ENCODE results near the gene PLXDC2. TPM values are rescaled to one million over a fixed set of nuclear protein-coding genes. Genes with fewer than 3 reads are reported as not detected.

The PLXDC2 gene
- total RNA-seq, 1 donor from 2014 or later = 0.16 TPM

DNA sequence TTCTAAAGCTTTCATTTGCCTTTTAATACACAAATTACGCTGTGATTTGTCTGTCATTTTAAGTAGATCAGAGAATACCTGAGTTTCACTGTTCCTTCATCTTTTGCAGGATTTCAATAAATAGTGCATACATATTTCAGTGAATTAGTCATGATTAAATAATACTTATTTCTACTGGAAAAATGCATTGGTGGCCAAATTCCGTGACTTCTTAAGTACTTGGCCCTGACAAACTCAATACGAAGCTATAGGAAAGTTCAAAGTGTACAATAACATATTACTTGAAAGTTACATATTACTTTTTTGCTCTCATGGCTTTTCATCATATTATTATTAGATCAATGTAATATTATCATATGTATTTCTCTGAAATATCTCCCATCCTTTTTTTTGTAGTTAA is 16.1 kb upstream of the PLXDC2 start:
- no peak for ATAC-seq (ENCODE audit: low read depth)
- Mint-ChIP-seq H3K9me3 (peaks cover 5% of the 10 kb centered on the region), H3K27me3 (no peaks in the 10 kb centered on the region), H3K36me3 (ENCODE audit: low read depth) (no peaks in the 10 kb centered on the region), H3K27ac (no peak overlapping the region), H3K4me1 (no peaks in the 10 kb centered on the region), H3K4me3 (no peak overlapping the region)
- CTCF ChIA-PET = no interaction called here
- intact Hi-C loops (cut with micrococcal nuclease) = no loop called here
- TF ChIP-seq, protein P1, sequence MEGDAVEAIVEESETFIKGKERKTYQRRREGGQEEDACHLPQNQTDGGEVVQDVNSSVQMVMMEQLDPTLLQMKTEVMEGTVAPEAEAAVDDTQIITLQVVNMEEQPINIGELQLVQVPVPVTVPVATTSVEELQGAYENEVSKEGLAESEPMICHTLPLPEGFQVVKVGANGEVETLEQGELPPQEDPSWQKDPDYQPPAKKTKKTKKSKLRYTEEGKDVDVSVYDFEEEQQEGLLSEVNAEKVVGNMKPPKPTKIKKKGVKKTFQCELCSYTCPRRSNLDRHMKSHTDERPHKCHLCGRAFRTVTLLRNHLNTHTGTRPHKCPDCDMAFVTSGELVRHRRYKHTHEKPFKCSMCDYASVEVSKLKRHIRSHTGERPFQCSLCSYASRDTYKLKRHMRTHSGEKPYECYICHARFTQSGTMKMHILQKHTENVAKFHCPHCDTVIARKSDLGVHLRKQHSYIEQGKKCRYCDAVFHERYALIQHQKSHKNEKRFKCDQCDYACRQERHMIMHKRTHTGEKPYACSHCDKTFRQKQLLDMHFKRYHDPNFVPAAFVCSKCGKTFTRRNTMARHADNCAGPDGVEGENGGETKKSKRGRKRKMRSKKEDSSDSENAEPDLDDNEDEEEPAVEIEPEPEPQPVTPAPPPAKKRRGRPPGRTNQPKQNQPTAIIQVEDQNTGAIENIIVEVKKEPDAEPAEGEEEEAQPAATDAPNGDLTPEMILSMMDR (IDR thresholded peaks at IDR 0.05) = no peak
- no peak for DNase-seq
- POLR2A ChIA-PET = no interaction called here

DNA sequence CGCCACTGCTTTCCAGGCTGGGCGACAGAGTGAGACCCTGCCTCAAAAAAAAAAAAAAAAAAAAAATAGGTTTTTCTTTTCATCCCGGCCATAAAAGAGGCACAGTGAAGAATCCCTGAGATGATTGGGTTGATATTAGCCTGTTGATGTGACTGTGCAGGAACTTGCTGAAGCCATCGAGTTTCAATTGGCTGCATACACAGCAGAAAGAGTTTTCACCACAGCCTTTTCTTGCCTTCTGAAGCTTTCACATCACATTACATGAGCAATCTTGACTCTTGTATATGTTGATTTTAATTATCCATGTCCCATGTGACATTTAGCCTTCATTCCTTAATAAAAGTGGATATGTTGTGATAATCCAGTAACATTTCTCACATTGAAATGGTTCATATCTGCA is 14.9 kb upstream of the PLXDC2 start:
- ChIA-PET POLR2A (no interaction called here), CTCF (no interaction called here)
- no peak for DNase-seq
- Mint-ChIP-seq H3K4me3 (no peak overlapping the region), H3K36me3 (ENCODE audit: low read depth) (no peaks in the 10 kb centered on the region), H3K27me3 (no peaks in the 10 kb centered on the region), H3K27ac (no peak overlapping the region), H3K9me3 (peaks cover 6% of the 10 kb centered on the region), H3K4me1 (no peaks in the 10 kb centered on the region)
- TF ChIP-seq, protein P1 (IDR thresholded peaks at IDR 0.05) = no peak
- intact Hi-C loops (cut with micrococcal nuclease) = no loop called here
- no peak for ATAC-seq (ENCODE audit: low read depth)

DNA sequence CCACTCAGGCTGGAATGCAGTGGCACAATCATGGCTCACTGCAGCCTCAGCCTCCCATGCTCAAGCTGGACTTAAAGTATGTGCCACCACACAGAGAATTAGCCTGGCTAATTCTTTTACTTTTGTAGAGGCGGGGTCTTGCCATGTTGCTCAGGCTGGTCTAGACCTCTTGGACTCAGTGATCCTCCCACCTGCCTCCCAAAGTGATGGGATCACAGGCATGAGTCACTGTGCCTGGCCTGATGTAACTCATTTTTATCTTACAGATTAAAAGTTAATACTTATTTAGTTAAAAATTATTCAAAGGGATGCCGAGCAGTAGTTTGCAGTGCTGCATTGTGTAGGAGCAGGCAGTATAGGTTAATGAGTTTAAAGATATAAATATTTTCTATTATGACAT is 12.6 kb upstream of the PLXDC2 start:
- ATAC-seq (ENCODE audit: low read depth) = no peak
- TF ChIP-seq, protein P1 (IDR thresholded peaks at IDR 0.05) = no peak
- Mint-ChIP-seq H3K36me3 (ENCODE audit: low read depth) (no peaks in the 10 kb centered on the region), H3K4me3 (no peak overlapping the region), H3K4me1 (no peaks in the 10 kb centered on the region), H3K9me3 (peaks cover 6% of the 10 kb centered on the region), H3K27me3 (no peaks in the 10 kb centered on the region), H3K27ac (no peak overlapping the region)
- no peak for DNase-seq
- ChIA-PET CTCF (no interaction called here), POLR2A (no interaction called here)
- intact Hi-C loops (cut with micrococcal nuclease) = no loop called here

DNA sequence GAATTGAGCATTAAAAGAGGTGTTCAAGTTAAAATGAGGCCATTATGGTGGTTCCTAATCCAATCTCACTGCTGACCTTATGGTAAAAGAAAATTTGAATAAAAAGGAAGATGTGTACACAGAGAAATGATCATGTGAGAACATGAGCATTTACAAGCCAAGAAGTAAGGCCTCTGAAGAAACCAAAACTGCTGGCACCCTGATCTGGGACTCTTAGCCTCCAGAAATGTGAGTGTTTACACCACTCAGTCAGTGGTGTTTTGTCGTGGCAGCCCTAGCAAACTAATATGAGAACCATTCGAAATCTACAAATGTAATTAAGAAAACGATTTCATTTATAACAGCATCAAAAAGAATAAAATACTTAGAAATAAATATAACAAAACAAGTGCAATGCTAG is 6.8 kb upstream of the PLXDC2 start:
- Mint-ChIP-seq H3K27ac (no peak overlapping the region), H3K4me3 (no peak overlapping the region), H3K27me3 (peaks cover 7% of the 10 kb centered on the region), H3K4me1 (no peaks in the 10 kb centered on the region), H3K9me3 (peaks cover 7% of the 10 kb centered on the region), H3K36me3 (ENCODE audit: low read depth) (no peaks in the 10 kb centered on the region)
- intact Hi-C loops (cut with micrococcal nuclease) = no loop called here
- DNase-seq (no peak), ATAC-seq (ENCODE audit: low read depth) (no peak)
- CTCF ChIA-PET = no interaction called here
- POLR2A ChIA-PET = no interaction called here
- TF ChIP-seq, protein P1 (IDR thresholded peaks at IDR 0.05) = no peak

DNA sequence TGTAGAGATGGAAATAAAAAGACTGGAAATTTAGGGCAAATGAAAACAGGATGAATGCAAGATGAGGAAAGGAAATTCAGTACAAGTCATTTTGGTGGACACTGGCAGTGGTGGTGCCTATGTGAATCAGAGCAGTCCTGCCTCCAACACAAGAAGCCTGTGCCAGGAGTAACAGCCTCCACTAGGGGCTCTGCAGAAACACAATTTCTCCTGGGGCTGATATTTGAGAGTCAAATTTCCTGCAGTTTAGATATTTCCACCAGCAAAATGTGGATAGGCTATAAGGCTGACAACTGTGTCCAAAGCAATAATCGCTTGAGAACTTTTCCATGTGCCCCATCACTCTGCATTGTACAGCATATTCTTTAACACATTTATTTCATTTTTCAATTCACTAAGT is 4.7 kb upstream of the PLXDC2 start:
- Mint-ChIP-seq H3K9me3 (peaks cover 2% of the 10 kb centered on the region), H3K27me3 (peaks cover 17% of the 10 kb centered on the region), H3K4me3 (no peak overlapping the region), H3K36me3 (ENCODE audit: low read depth) (no peaks in the 10 kb centered on the region), H3K4me1 (peaks cover 5% of the 10 kb centered on the region), H3K27ac (no peak overlapping the region)
- intact Hi-C loops (cut with micrococcal nuclease) = loop anchor here (10.0 kb wide), 2 partner anchors 193 to 1043 kb away; no protein-coding TSS in a partner anchor
- TF ChIP-seq, protein P1 (IDR thresholded peaks at IDR 0.05) = no peak
- CTCF ChIA-PET = no interaction called here
- POLR2A ChIA-PET = no interaction called here
- DNase-seq = no peak
- no peak for ATAC-seq (ENCODE audit: low read depth)

All from activated B cell treated with CpG ODN at 0.5 μM for 24 hours (primary cell).